Spleen (tissue), 7 donors: Measurements from ENCODE around the gene ARPIN.

Source experiments
- CTCF ChIP-seq, 11 experiments: fragments of 200-600 bp in 7 of 11; fragments of 450-650 bp in 4 of 11; sonication (generic) in 4 of 11; IDR thresholded peaks in 8 of 11; conservative IDR thresholded peaks in 3 of 11; 1 replicate in 7 of 11; 2 replicates in 4 of 11; pipeline versions ENCODE4 v1.4.0 to v1.8.0; 2016 to 2021; ENCODE audit warnings: antibody characterized with exemption in 11 of 11, inconsistent platforms in 4 of 11, mild to moderate bottlenecking in 1 of 11
- POLR2A ChIP-seq, 3 donors: fragments of 450-650 bp; IDR thresholded peaks; one replicate each; pipeline ENCODE4 v1.5.1; 2017; ENCODE audit warnings: antibody characterized with exemption in 3 of 3, mild to moderate bottlenecking in 1 of 3
- POLR2AphosphoS5 ChIP-seq, 3 donors: sonication (generic); formaldehyde crosslinking; IDR thresholded peaks; one replicate each; pipeline ENCODE4 v1.5.1; 2017; ENCODE audit warnings: antibody characterized with exemption in 3 of 3
- donor health status: DM: no; HTN: no; CAD: no; lungs with moderate emphysema.
- donor health status: DM: no; HTN: no; CAD: no.
- donor health status: DM: no; HTN: no; CAD: no.

GRCh38 chr15:89904519-89904918 is 8.2 kb downstream of the ARPIN start:
- no peak for TF ChIP-seq POLR2AphosphoS5 (IDR thresholded peaks at IDR 0.05)
- no peak for TF ChIP-seq CTCF (IDR thresholded peaks at IDR 0.05 in 8 of 11, conservative IDR thresholded peaks at IDR 0.05 in 3 of 11)
- TF ChIP-seq POLR2A (IDR thresholded peaks at IDR 0.05), result no peak
